Colonic mucosa (tissue), 4 donors: ENCODE results near the gene PCIF1. TPM values are rescaled to one million over a fixed set of nuclear protein-coding genes. Genes with fewer than 3 reads are reported as not detected.

Experiments
- DNase-seq: peaks from one replicate; pipeline ENCODE4 v3.0.0-alpha.2; 2020
- H3K27ac ChIP-seq: fragments of 200-600 bp; one replicate; pipeline ENCODE4 v1.8.0; 2021
- H3K27me3 ChIP-seq: fragments of 200-600 bp; one replicate; pipeline ENCODE4 v1.8.0; 2021
- H3K36me3 ChIP-seq: fragments of 200-600 bp; one replicate; pipeline ENCODE4 v1.8.0; 2021
- H3K4me1 ChIP-seq: fragments of 200-600 bp; one replicate; pipeline ENCODE4 v1.8.0; 2021; ENCODE audit warnings: mild to moderate bottlenecking
- H3K4me3 ChIP-seq: fragments of 200-600 bp; one replicate; pipeline ENCODE4 v1.8.0; 2021
- H3K9ac ChIP-seq, 2 donors: one replicate each; pipeline ENCODE4 v1.7.0; 2013; ENCODE audit warnings: control low read depth in 2 of 2, low read depth in 2 of 2, low read length in 2 of 2
- H3K9me3 ChIP-seq: fragments of 200-600 bp; one replicate; pipeline ENCODE4 v1.8.0; 2021
- CTCF ChIP-seq: fragments of 200-600 bp; IDR thresholded peaks from one replicate; pipeline ENCODE4 v1.8.0; 2022; ENCODE audit warnings: antibody characterized with exemption, mild to moderate bottlenecking
- intact Hi-C: fragments of 100-400 bp; cut with DNase I; formaldehyde crosslinking; loops from one replicate; pipeline ENCODE4 v1.14.1; 2022
- total RNA-seq, 2 donors: library from RNA; stranded (reverse); fragmentation: NEBNext Ultra II Directional in 1 of 2; extraction: Animal tissue kit (Norgen Biotek cat#: 25700) in 1 of 2; gene quantifications; one replicate each; pipeline ENCODE4 v1.2.1, GENCODE V29; 2021
- donor health status: healthy.
- donor health status: DM: no; HTN: no; CAD: no.
- donor health status: DM: no; HTN: no; CAD: no.

Gene PCIF1
- total RNA-seq, 2 donors from 2014 or later: 28.9 to 33.6 TPM

- Histone ChIP-seq H3K27me3 (no peaks in the 10 kb centered on the region), H3K36me3 (no peaks in the 10 kb centered on the region), H3K4me3 (no peak overlapping the region), H3K4me1 (no peaks in the 10 kb centered on the region), H3K27ac (peak overlapping the region; percentile 75), H3K9ac (peak overlapping the region in 1 of 2 donors; percentile 51), H3K9me3 (no peaks in the 10 kb centered on the region)
- DNase-seq: no peak
- no peak for TF ChIP-seq CTCF
- intact Hi-C loops: no loop called here
Observed at GRCh38 chr20:45918182-45918737, 16.2 kb upstream of the PCIF1 start.

GRCh38 chr20:45918779-45919537, 15.5 kb upstream of the PCIF1 start:
- TF ChIP-seq CTCF: no peak
- intact Hi-C loops: no loop called here
- Histone ChIP-seq H3K9ac (no peak overlapping the region), H3K27me3 (no peaks in the 10 kb centered on the region), H3K9me3 (no peaks in the 10 kb centered on the region), H3K4me3 (no peak overlapping the region), H3K4me1 (no peaks in the 10 kb centered on the region), H3K36me3 (no peaks in the 10 kb centered on the region), H3K27ac (peak overlapping the region; percentile 75)
- DNase-seq: no peak

GRCh38 chr20:45919542-45920399, 14.7 kb upstream of the PCIF1 start:
- H3K9ac ChIP-seq: peak overlapping the region in 1 of 2 donors; percentile 24
- peak overlapping the region; percentile 37 for H3K27ac ChIP-seq
- no peaks in the 10 kb centered on the region for H3K36me3 ChIP-seq
- H3K4me3 ChIP-seq: no peak overlapping the region
- no peaks in the 10 kb centered on the region for H3K4me1 ChIP-seq
- no peaks in the 10 kb centered on the region for H3K9me3 ChIP-seq
- DNase-seq: peak; percentile 54
- no peak for TF ChIP-seq CTCF
- intact Hi-C loops: no loop called here
- no peaks in the 10 kb centered on the region for H3K27me3 ChIP-seq

DNA sequence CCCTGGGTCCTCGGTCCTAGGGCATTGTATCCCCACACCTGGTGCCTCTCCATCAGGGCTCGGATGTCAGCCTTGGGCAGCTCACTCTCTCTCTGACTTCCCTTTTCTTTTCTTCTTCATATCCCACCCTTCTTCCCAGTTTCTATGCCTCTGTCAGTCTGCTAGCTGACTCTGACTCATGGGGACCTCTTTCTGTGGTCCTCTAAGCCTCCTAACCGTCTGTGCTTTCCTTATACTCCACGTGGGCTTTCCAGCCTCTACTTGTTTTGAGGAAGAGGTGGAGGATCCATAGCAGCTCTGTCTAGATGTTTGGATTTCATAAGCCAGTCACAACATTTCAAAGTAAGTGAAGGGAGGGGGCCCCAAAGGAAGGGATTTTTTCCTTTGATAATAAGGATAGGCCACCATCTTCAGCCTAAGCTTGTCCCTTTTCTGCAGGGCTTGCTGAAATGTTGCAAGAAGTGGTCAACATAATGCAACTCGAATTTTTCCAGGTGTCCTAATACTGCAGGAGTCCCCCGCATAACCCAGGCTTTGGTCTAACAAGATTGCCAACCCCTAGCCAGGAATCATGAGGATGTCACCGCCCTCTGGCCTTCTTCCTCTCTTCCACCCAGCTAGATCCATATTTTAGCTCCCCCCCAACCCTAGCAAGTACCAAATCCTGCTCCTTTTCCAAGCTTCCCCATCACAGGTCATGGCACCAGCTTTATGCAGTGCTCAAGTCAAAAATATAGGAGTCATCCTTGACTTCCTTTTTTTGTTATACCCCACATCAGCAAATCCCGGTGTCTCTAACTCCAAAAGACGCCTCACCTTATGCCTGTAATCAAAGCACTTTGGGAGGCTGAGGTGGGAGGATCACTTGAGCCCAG, 13.8 kb upstream of the PCIF1 start:
- no peaks in the 10 kb centered on the region for H3K36me3 ChIP-seq
- no peak for DNase-seq
- no peaks in the 10 kb centered on the region for H3K9me3 ChIP-seq
- intact Hi-C loops: no loop called here
- peak overlapping the region in 1 of 2 donors; percentile 24 for H3K9ac ChIP-seq
- H3K4me1 ChIP-seq: no peaks in the 10 kb centered on the region
- H3K27me3 ChIP-seq: no peaks in the 10 kb centered on the region
- TF ChIP-seq CTCF: no peak
- peak overlapping the region; percentile 37 for H3K27ac ChIP-seq
- no peak overlapping the region for H3K4me3 ChIP-seq
